HG03354 (cell line): ENCODE data around the gene CCDC141.

ENCODE experiments used
- ATAC-seq: cut with Tn5 transposase; IDR thresholded peaks from one replicate; pipeline ENCODE4 v1.9.1; 2021; ENCODE audit warnings: mild to moderate bottlenecking; ENCODE audit not compliant: unreplicated experiment, poor library complexity, severe bottlenecking

Gene CCDC141

GRCh38 chr2:178882666-178883440, 167.1 kb downstream of the CCDC141 start:
- no peak for ATAC-seq

- ATAC-seq = no peak
Observed at GRCh38 chr2:178881075-178881474, 168.9 kb downstream of the CCDC141 start.

- no peak for ATAC-seq
Observed at GRCh38 chr2:178880257-178880656, 169.7 kb downstream of the CCDC141 start.

- no peak for ATAC-seq
Observed at GRCh38 chr2:178877874-178878273, 172.1 kb downstream of the CCDC141 start.

- no peak for ATAC-seq
Observed at GRCh38 chr2:178874529-178875240, 175.3 kb downstream of the CCDC141 start.

- ATAC-seq = no peak
Observed at GRCh38 chr2:178873912-178874311, 176.0 kb downstream of the CCDC141 start.

- ATAC-seq = no peak
Observed at GRCh38 chr2:178871536-178871935, 178.4 kb downstream of the CCDC141 start.

GRCh38 chr2:178870703-178871102, 179.2 kb downstream of the CCDC141 start:
- ATAC-seq = no peak

GRCh38 chr2:178865999-178866398, 183.9 kb downstream of the CCDC141 start:
- no peak for ATAC-seq

- ATAC-seq = no peak
Observed at GRCh38 chr2:178865146-178865936, 184.6 kb downstream of the CCDC141 start.

- no peak for ATAC-seq
Observed at GRCh38 chr2:178863856-178864620, 185.9 kb downstream of the CCDC141 start.

- ATAC-seq = no peak
Observed at GRCh38 chr2:178863130-178863855, 186.6 kb downstream of the CCDC141 start.

- no peak for ATAC-seq
Observed at GRCh38 chr2:178860551-178860950, 189.4 kb downstream of the CCDC141 start.

GRCh38 chr2:178859730-178860129, 190.2 kb downstream of the CCDC141 start:
- no peak for ATAC-seq

GRCh38 chr2:178858896-178859625, 190.9 kb downstream of the CCDC141 start:
- no peak for ATAC-seq

GRCh38 chr2:178855151-178855550, 194.8 kb downstream of the CCDC141 start:
- ATAC-seq = no peak

- ATAC-seq = no peak
Observed at GRCh38 chr2:178848335-178848734, 201.6 kb downstream of the CCDC141 start.

- ATAC-seq = no peak
Observed at GRCh38 chr2:178846458-178846802, 203.5 kb downstream of the CCDC141 start.
